OCI-LY3 (cell line): ENCODE results near the gene PTGS1.

Experiments used
- H2AFZ ChIP-seq: fragments of 200-600, 300-600 bp; shearing (Covaris generic); 2 replicates; pipeline ENCODE4 v1.6.0; 2014; ENCODE audit warnings: antibody characterized with exemption, low read depth, low read length
- H3K27ac ChIP-seq: fragments of 200-600, 300-600 bp; sonication (generic); 2 replicates; pipeline ENCODE4 v1.5.1; 2014; ENCODE audit warnings: mild to moderate bottlenecking, low read length, moderate library complexity, mixed read lengths
- H3K27me3 ChIP-seq: fragments of 200-600, 300-600 bp; sonication (generic); 2 replicates; pipeline ENCODE4 v1.6.1; 2014; ENCODE audit warnings: low read depth, low read length, mixed read lengths
- H3K36me3 ChIP-seq: fragments of 200-600, 300-600 bp; sonication (generic); replicated peaks from 2 replicates; pipeline ENCODE3; 2014; ENCODE audit warnings: low read depth, low read length, mixed read lengths
- H3K4me1 ChIP-seq: fragments of 300-600, 200-600 bp; sonication (generic); 2 replicates; pipeline ENCODE4 v1.6.1; 2014; ENCODE audit warnings: low read length, mixed read lengths
- H3K4me2 ChIP-seq: fragments of 200-600, 300-600 bp; sonication (generic); 2 replicates; pipeline ENCODE4 v1.6.1; 2014; ENCODE audit warnings: low read length, mixed read lengths
- H3K4me3 ChIP-seq: fragments of 300-600, 200-600 bp; sonication (generic); 2 replicates; pipeline ENCODE4 v1.5.1; 2014; ENCODE audit warnings: antibody characterized with exemption, mild to moderate bottlenecking, low read length, moderate library complexity
- H3K79me2 ChIP-seq: fragments of 300-600, 200-600 bp; shearing (Covaris generic); 2 replicates; pipeline ENCODE4 v1.6.1; 2014; ENCODE audit warnings: mild to moderate bottlenecking, low read length, mixed read lengths
- H3K9ac ChIP-seq: fragments of 300-600, 200-600 bp; shearing (Covaris generic); 2 replicates; pipeline ENCODE4 v1.6.0; 2014; ENCODE audit warnings: mild to moderate bottlenecking, low read length, moderate library complexity
- H3K9me3 ChIP-seq: fragments of 200-600, 300-600 bp; shearing (Covaris generic); 2 replicates; pipeline ENCODE4 v1.6.1; 2014; ENCODE audit warnings: low read length, mixed read lengths; ENCODE audit not compliant: insufficient read depth
- H4K20me1 ChIP-seq: fragments of 200-600, 300-600 bp; sonication (generic); 2 replicates; pipeline ENCODE4 v1.6.1; 2016; ENCODE audit warnings: low read length, mixed read lengths; ENCODE audit not compliant: insufficient read depth
- CTCF ChIP-seq: fragments of 200-600, 300-600 bp; sonication (generic); IDR thresholded peaks from 2 replicates; pipeline ENCODE4 v1.5.1; 2014; ENCODE audit warnings: antibody characterized with exemption, low read length, low read depth
- EZH2phosphoT487 ChIP-seq: fragments of 200-600 bp; shearing (Covaris generic); IDR thresholded peaks from 2 replicates; pipeline ENCODE4 v1.6.1; 2018; ENCODE audit warnings: antibody characterized with exemption, mixed run types, low read depth

The PTGS1 gene

GRCh38 chr9:122350577-122351355 is 20.1 kb upstream of the PTGS1 start:
- TF ChIP-seq EZH2phosphoT487 (no peak), CTCF (peak; percentile 94)
- H3K79me2 ChIP-seq: no peaks in the 10 kb centered on the region
- H3K27me3 ChIP-seq: peaks cover 5% of the 10 kb centered on the region
- no peak overlapping the region for H3K27ac ChIP-seq
- no peaks in the 10 kb centered on the region for H4K20me1 ChIP-seq
- no peak overlapping the region for H2AFZ ChIP-seq
- no peaks in the 10 kb centered on the region for H3K36me3 ChIP-seq
- H3K9ac ChIP-seq: no peak overlapping the region
- no peaks in the 10 kb centered on the region for H3K4me1 ChIP-seq
- peaks cover 4% of the 10 kb centered on the region; the same call in 1 of the 2 replicates for H3K9me3 ChIP-seq
- no peak overlapping the region for H3K4me2 ChIP-seq
- H3K4me3 ChIP-seq: no peak overlapping the region

GRCh38 chr9:122354536-122355199 is 16.2 kb upstream of the PTGS1 start:
- no peaks in the 10 kb centered on the region for H4K20me1 ChIP-seq
- no peak overlapping the region for H3K4me2 ChIP-seq
- no peaks in the 10 kb centered on the region for H3K79me2 ChIP-seq
- H3K4me1 ChIP-seq: no peaks in the 10 kb centered on the region
- no peaks in the 10 kb centered on the region; the same call in 1 of the 2 replicates for H3K27me3 ChIP-seq
- H2AFZ ChIP-seq: no peak overlapping the region
- no peak overlapping the region for H3K4me3 ChIP-seq
- peaks cover 4% of the 10 kb centered on the region; the same call in 1 of the 2 replicates for H3K9me3 ChIP-seq
- H3K36me3 ChIP-seq: no peaks in the 10 kb centered on the region
- no peak overlapping the region for H3K9ac ChIP-seq
- no peak overlapping the region for H3K27ac ChIP-seq
- no peak for TF ChIP-seq CTCF
- TF ChIP-seq EZH2phosphoT487: no peak

- no peak overlapping the region for H3K9ac ChIP-seq
- H3K4me1 ChIP-seq: no peaks in the 10 kb centered on the region
- no peaks in the 10 kb centered on the region for H3K36me3 ChIP-seq
- no peaks in the 10 kb centered on the region for H3K79me2 ChIP-seq
- H3K4me2 ChIP-seq: no peak overlapping the region
- no peak for TF ChIP-seq CTCF
- no peak for TF ChIP-seq EZH2phosphoT487
- H3K27ac ChIP-seq: no peak overlapping the region
- peaks cover 4% of the 10 kb centered on the region; the same call in 1 of the 2 replicates for H3K9me3 ChIP-seq
- H3K4me3 ChIP-seq: no peak overlapping the region
- no peak overlapping the region for H2AFZ ChIP-seq
- H4K20me1 ChIP-seq: no peaks in the 10 kb centered on the region
- no peaks in the 10 kb centered on the region for H3K27me3 ChIP-seq
Measured at GRCh38 chr9:122355336-122355875, 15.4 kb upstream of the PTGS1 start.

GRCh38 chr9:122356627-122357026 is 14.2 kb upstream of the PTGS1 start:
- Histone ChIP-seq H3K27me3 (no peaks in the 10 kb centered on the region), H2AFZ (no peak overlapping the region), H3K4me2 (no peak overlapping the region)

More at GRCh38 chr9:122356627-122357026, 14.2 kb upstream of the PTGS1 start:
- H3K27ac ChIP-seq: no peak overlapping the region
- peaks cover 4% of the 10 kb centered on the region; the same call in 1 of the 2 replicates for H3K9me3 ChIP-seq
- TF ChIP-seq CTCF: 0 out of 2 replicates have a peak, but pooled peaks have one; percentile 9
- TF ChIP-seq EZH2phosphoT487: no peak
- H3K36me3 ChIP-seq: no peaks in the 10 kb centered on the region
- no peaks in the 10 kb centered on the region for H4K20me1 ChIP-seq
- H3K4me1 ChIP-seq: no peaks in the 10 kb centered on the region
- H3K4me3 ChIP-seq: no peak overlapping the region
- no peak overlapping the region for H3K9ac ChIP-seq
- no peaks in the 10 kb centered on the region for H3K79me2 ChIP-seq
